IMR-90 (cell line): ENCODE measurements around the gene RNF224. TPM values are rescaled to one million over a fixed set of nuclear protein-coding genes. Genes with fewer than 3 reads are reported as not detected.

Experiments used
- ATAC-seq: fragments of 200-7000 bp; cut with Tn5 transposase; 2 replicates; pipeline ENCODE4 v1.9.1; 2020; ENCODE audit warnings: low read depth, mild to moderate bottlenecking, moderate library complexity
- BruUV-seq: library from RNA; stranded (reverse); fragments of 400-500 nt; replicated peaks from 2 replicates; lab custom pipeline; 2021; lab: Mats Ljungman, UMichigan
- CTCF ChIA-PET: fragments of 300-600 bp; formaldehyde crosslinking; extraction: SDS; loops from one replicate; lab custom pipeline; 2021; ENCODE audit warnings: antibody characterized with exemption; lab: Yijun Ruan, JAX
- POLR2A ChIA-PET: fragments of 300-600 bp; sonication (Branson Sonifier 250); formaldehyde crosslinking; loops from one replicate; lab custom pipeline; 2022; ENCODE audit warnings: antibody characterized with exemption; ENCODE audit not compliant: unreplicated experiment; lab: Charles Lee
- DNase-seq: peaks from one replicate; pipeline ENCODE4 v3.0.0; 2013
- H2AFZ ChIP-seq: replicated peaks from 2 replicates; pipeline ENCODE3; 2013; ENCODE audit warnings: low read length, mild to moderate bottlenecking; ENCODE audit not compliant: poor library complexity
- H2AK5ac ChIP-seq: 2 replicates; pipeline ENCODE4 v1.6.1; 2013; ENCODE audit warnings: low read depth, low read length, inconsistent platforms
- H2AK9ac ChIP-seq: replicated peaks from 2 replicates; pipeline ENCODE3; 2013; ENCODE audit warnings: mild to moderate bottlenecking, low read depth, low read length, moderate library complexity; ENCODE audit not compliant: poor library complexity
- H2BK120ac ChIP-seq: 2 replicates; pipeline ENCODE4 v1.6.1; 2013; ENCODE audit warnings: low read depth, low read length, inconsistent platforms
- H2BK15ac ChIP-seq: 3 replicates; pipeline ENCODE4 v1.6.1; 2013; ENCODE audit warnings: low read depth, low read length, inconsistent platforms
- H2BK20ac ChIP-seq: 2 replicates; pipeline ENCODE4 v1.6.1; 2013; ENCODE audit warnings: low read depth, mild to moderate bottlenecking, inconsistent platforms, low read length, moderate library complexity
- H2BK5ac ChIP-seq: 2 replicates; pipeline ENCODE4 v1.6.1; 2013; ENCODE audit warnings: mild to moderate bottlenecking, low read depth, low read length, inconsistent platforms; ENCODE audit not compliant: poor library complexity, severe bottlenecking
- H3K14ac ChIP-seq: replicated peaks from 2 replicates; pipeline ENCODE4 v1.6.1; 2013; ENCODE audit warnings: low read depth, low read length, inconsistent platforms
- H3K18ac ChIP-seq: 2 replicates; pipeline ENCODE4 v1.6.1; 2013; ENCODE audit warnings: low read depth, low read length, control low read depth
- H3K23ac ChIP-seq: 2 replicates; pipeline ENCODE4 v1.6.1; 2013; ENCODE audit warnings: low read depth, low read length, inconsistent platforms
- H3K27ac ChIP-seq: 2 replicates; pipeline ENCODE4 v1.5.1; 2013; ENCODE audit warnings: mild to moderate bottlenecking, control low read depth, low read length; ENCODE audit not compliant: insufficient read depth
- H3K27me3 ChIP-seq: 2 replicates; pipeline ENCODE4 v1.6.1; 2013; ENCODE audit warnings: low read length; ENCODE audit not compliant: control insufficient read depth, insufficient read depth
- H3K36me3 ChIP-seq: 2 replicates; pipeline ENCODE4 v1.6.1; 2013; ENCODE audit warnings: low read length, mixed read lengths; ENCODE audit not compliant: control insufficient read depth, insufficient read depth
- H3K4ac ChIP-seq: 2 replicates; pipeline ENCODE4 v1.6.1; 2013; ENCODE audit warnings: low read depth, low read length, inconsistent platforms
- H3K4me1 ChIP-seq: 2 replicates; pipeline ENCODE4 v1.6.1; 2013; ENCODE audit warnings: low read length, mixed read lengths; ENCODE audit not compliant: control insufficient read depth, insufficient read depth
- H3K4me2 ChIP-seq: 2 replicates; pipeline ENCODE4 v1.6.1; 2013; ENCODE audit warnings: low read depth, mild to moderate bottlenecking, control low read depth, low read length, moderate library complexity
- H3K4me3 ChIP-seq: 2 replicates; pipeline ENCODE4 v1.5.1; 2013; ENCODE audit warnings: low read depth, mild to moderate bottlenecking, control low read depth, low read length, moderate library complexity; ENCODE audit not compliant: insufficient read depth
- H3K56ac ChIP-seq: 2 replicates; pipeline ENCODE4 v1.6.1; 2013; ENCODE audit warnings: low read length, inconsistent platforms; ENCODE audit not compliant: insufficient read depth; ENCODE audit errors: extremely low read depth
- H3K79me1 ChIP-seq, 2 experiments: 2 replicates each; pipeline ENCODE4 v1.6.1; 2013; ENCODE audit warnings: low read length in 2 of 2, inconsistent platforms in 1 of 2, low read depth in 1 of 2
- H3K9ac ChIP-seq: 2 replicates; pipeline ENCODE4 v1.6.1; 2013; ENCODE audit warnings: low read depth, low read length, control low read depth
- H3K9me1 ChIP-seq: 2 replicates; pipeline ENCODE4 v1.6.1; 2013; ENCODE audit warnings: low read length, inconsistent platforms; ENCODE audit not compliant: insufficient read depth
- H3K9me3 ChIP-seq: 2 replicates; pipeline ENCODE4 v1.6.1; 2013; ENCODE audit warnings: low read length; ENCODE audit not compliant: control insufficient read depth, insufficient read depth
- H4K20me1 ChIP-seq: 2 replicates; pipeline ENCODE4 v1.6.1; 2013; ENCODE audit warnings: low read length, inconsistent platforms; ENCODE audit not compliant: insufficient read depth
- H4K5ac ChIP-seq: 2 replicates; pipeline ENCODE4 v1.6.1; 2013; ENCODE audit warnings: mild to moderate bottlenecking, low read depth, low read length, control low read depth
- H4K8ac ChIP-seq, 2 experiments: 2 replicates each; pipeline ENCODE4 v1.6.1; 2013; ENCODE audit warnings: low read depth in 2 of 2, low read length in 2 of 2, control low read depth in 1 of 2, inconsistent platforms in 1 of 2
- H4K91ac ChIP-seq: 2 replicates; pipeline ENCODE4 v1.6.1; 2013; ENCODE audit warnings: low read depth, low read length, inconsistent platforms; ENCODE audit not compliant: insufficient read depth
- BHLHE40 ChIP-seq: fragments of 150-350 bp; IDR thresholded peaks from 2 replicates; pipeline ENCODE4 v1.6.1; 2016; ENCODE audit warnings: mild to moderate bottlenecking, low read depth, low read length
- MXI1 ChIP-seq: IDR thresholded peaks from 2 replicates; pipeline ENCODE4 v1.6.1; 2012; ENCODE audit warnings: low read depth, mild to moderate bottlenecking, low read length, moderate library complexity, borderline replicate concordance
- RAD21 ChIP-seq: IDR thresholded peaks from 2 replicates; pipeline ENCODE4 v1.6.1; 2012; ENCODE audit warnings: low read length, improper control_type of control experiment
- WGBS, 2 experiments: methylation state at CpG; one replicate each; pipeline versions ENCODE4 v1.1.5 to v1.1.7; 2013; ENCODE audit warnings: missing lambda C conversion rate in 2 of 2; ENCODE audit not compliant: insufficient read length in 1 of 2; ENCODE audit errors: extremely low coverage in 2 of 2; 5-methylcytosine and 5-hydroxymethylcytosine counted together
- dilution Hi-C: fragments of 300-500 bp; cut with HindIII; formaldehyde crosslinking; loops from one replicate; pipeline ENCODE4 v1.14.3; 2018; ENCODE audit warnings: low sequenced_read_pairs; ENCODE audit not compliant: unreplicated experiment
- in situ Hi-C: fragments of 300-500 bp; cut with MboI; formaldehyde crosslinking; loops from 3 replicates; pipeline ENCODE4 v1.14.3; 2019; ENCODE audit warnings: low sequenced_read_pairs, inconsistent platforms, mixed read lengths
- intact Hi-C: fragments of 100-400 bp; cut with micrococcal nuclease; formaldehyde crosslinking; loops from 2 replicates; pipeline ENCODE4 v1.10.0; 2022
- polyA plus RNA-seq, 3 experiments: library from polyadenylated mRNA; depleted of rRNA; stranded (reverse); fragments of >200 nt; gene quantifications; 2 replicates each; pipeline ENCODE4 v1.2.3, GENCODE V29; 2012; ENCODE audit warnings: low replicate concordance in 1 of 3
- total RNA-seq: library from RNA; depleted of rRNA; stranded (reverse); fragments of >200 nt; gene quantifications from 2 replicates; pipeline ENCODE4 v1.2.3, GENCODE V29; 2012
- TF ChIP-seq, protein P1 (sequence below): fragments of 150-350 bp; IDR thresholded peaks from 2 replicates; pipeline ENCODE4 v1.6.1; 2017; ENCODE audit warnings: mild to moderate bottlenecking, antibody characterized with exemption, low read length, low read depth

RNF224 gene
- total and polyA plus RNA-seq, 2 of the 4 experiments (the other 2 are of a cell fraction), result not detected

GRCh38 chr9:137276473-137277328 lies 49.4 kb downstream of the RNF224 start:
- Histone ChIP-seq H3K4ac (peak overlapping the region; percentile 82), H4K91ac (peak overlapping the region; percentile 73), H3K36me3 (peaks cover 37% of the 10 kb centered on the region), H2BK120ac (peak overlapping the region; percentile 66; the same call in 1 of the 2 replicates), H3K9me1 (no peaks in the 10 kb centered on the region), H2BK5ac (peak overlapping the region; percentile 71), H3K4me1 (peaks cover 21% of the 10 kb centered on the region), H3K27me3 (no peaks in the 10 kb centered on the region), H3K56ac (no peak overlapping the region), H2AK5ac (peak overlapping the region; percentile 91), H4K20me1 (peaks cover 32% of the 10 kb centered on the region), H3K9ac (peak overlapping the region; percentile 39; the same call in 1 of the 2 replicates), H3K18ac (no peak overlapping the region; the same call in 1 of the 2 replicates), H3K27ac (peak overlapping the region; percentile 78), H3K79me1 (peaks cover 3 to 65% of the 10 kb centered on the region in 2 experiments), H2AFZ (peak overlapping the region; percentile 88), H3K14ac (no peak overlapping the region; the same call in 1 of the 2 replicates), H3K4me2 (peak overlapping the region; percentile 76), H3K23ac (0 out of 2 replicates have a peak overlapping the region, but pooled peaks have one; percentile 10), H3K9me3 (no peaks in the 10 kb centered on the region), H4K8ac (peak overlapping the region; percentile 60 to 86; a peak in 3 of 4 replicates), H2AK9ac (peak overlapping the region; percentile 99), H2BK15ac (0 out of 3 replicates have a peak overlapping the region, but pooled peaks have one; percentile 40), H3K4me3 (no peak overlapping the region; the same call in 1 of the 2 replicates), H4K5ac (peak overlapping the region; percentile 25; the same call in 1 of the 2 replicates), H2BK20ac (no peak overlapping the region; the same call in 1 of the 2 replicates)
- TF ChIP-seq MXI1 (peak; percentile 32; the same call in 1 of the 2 replicates), BHLHE40 (0 out of 2 replicates have a peak, but pooled peaks have one; percentile 9), RAD21 (no peak)
- TF ChIP-seq, protein P1, sequence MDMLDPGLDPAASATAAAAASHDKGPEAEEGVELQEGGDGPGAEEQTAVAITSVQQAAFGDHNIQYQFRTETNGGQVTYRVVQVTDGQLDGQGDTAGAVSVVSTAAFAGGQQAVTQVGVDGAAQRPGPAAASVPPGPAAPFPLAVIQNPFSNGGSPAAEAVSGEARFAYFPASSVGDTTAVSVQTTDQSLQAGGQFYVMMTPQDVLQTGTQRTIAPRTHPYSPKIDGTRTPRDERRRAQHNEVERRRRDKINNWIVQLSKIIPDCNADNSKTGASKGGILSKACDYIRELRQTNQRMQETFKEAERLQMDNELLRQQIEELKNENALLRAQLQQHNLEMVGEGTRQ, result 0 out of 2 replicates have a peak, but pooled peaks have one; percentile 18
- CTCF ChIA-PET, result no interaction called here
- intact Hi-C loops, result no loop called here
- POLR2A ChIA-PET, result interaction anchor here (0.5 kb wide), 1 partner anchor 10 kb away, joined by 5 read pairs; no protein-coding TSS in a partner anchor
- DNase-seq (peak; percentile 38), ATAC-seq (peak; percentile 43)
- dilution Hi-C loops, result no loop called here
- no TSS peak for BruUV-seq
- in situ Hi-C loops, result no loop called here
- WGBS, 2 experiments, result 48% methylated on average over 8 of the region's 30 CpGs; no CpG with 5 or more reads in 1 of the 2 experiments
